Activated B cell treated with CpG ODN at 0.5 μM for 24 hours (primary cell): ENCODE results near the gene IGLON5. TPM values are rescaled to one million over a fixed set of nuclear protein-coding genes. Genes with fewer than 3 reads are reported as not detected.

ENCODE experiments used
- ATAC-seq: fragments of 200-7000 bp; cut with Tn5 transposase; one replicate; pipeline ENCODE4 v1.10.0; 2021; ENCODE audit warnings: low read depth, mild to moderate bottlenecking, moderate library complexity
- CTCF ChIA-PET: fragments of 350-600 bp; sonication (Branson Sonifier 250); formaldehyde crosslinking; loops from one replicate; lab custom pipeline; 2021; ENCODE audit warnings: antibody characterized with exemption; lab: Charles Lee
- POLR2A ChIA-PET: fragments of 350-600 bp; sonication (Branson Sonifier 250); formaldehyde crosslinking; loops from one replicate; lab custom pipeline; 2021; ENCODE audit warnings: antibody characterized with exemption; lab: Charles Lee
- DNase-seq: peaks from one replicate; pipeline ENCODE4 v3.0.0; 2022
- H3K27ac Mint-ChIP-seq: one replicate; pipeline ENCODE4 v1.8.0; 2020; ENCODE audit warnings: mixed read lengths
- H3K27me3 Mint-ChIP-seq: one replicate; pipeline ENCODE4 v1.8.0; 2021; ENCODE audit warnings: mixed read lengths
- H3K36me3 Mint-ChIP-seq: one replicate; pipeline ENCODE4 v1.8.0; 2021; ENCODE audit warnings: low read depth, mixed read lengths
- H3K4me1 Mint-ChIP-seq: one replicate; pipeline ENCODE4 v1.8.0; 2021; ENCODE audit warnings: mixed read lengths
- H3K4me3 Mint-ChIP-seq: one replicate; pipeline ENCODE4 v1.8.0; 2020; ENCODE audit warnings: mild to moderate bottlenecking, mixed read lengths
- H3K9me3 Mint-ChIP-seq: one replicate; pipeline ENCODE4 v1.8.0; 2020; ENCODE audit warnings: mixed read lengths
- intact Hi-C: fragments of 100-400 bp; cut with micrococcal nuclease; formaldehyde crosslinking; loops from one replicate; pipeline ENCODE4 v1.15.1; 2024
- total RNA-seq: library from RNA; stranded (reverse); gene quantifications from 2 replicates; pipeline ENCODE4 v1.2.3, GENCODE V29; 2022
- TF ChIP-seq, protein P1 (sequence below): fragments of 200-600 bp; IDR thresholded peaks from one replicate; pipeline ENCODE4 v1.8.0; 2022; ENCODE audit warnings: antibody characterized with exemption, mild to moderate bottlenecking

The IGLON5 gene
- total RNA-seq, 1 donor from 2014 or later = not detected

DNA sequence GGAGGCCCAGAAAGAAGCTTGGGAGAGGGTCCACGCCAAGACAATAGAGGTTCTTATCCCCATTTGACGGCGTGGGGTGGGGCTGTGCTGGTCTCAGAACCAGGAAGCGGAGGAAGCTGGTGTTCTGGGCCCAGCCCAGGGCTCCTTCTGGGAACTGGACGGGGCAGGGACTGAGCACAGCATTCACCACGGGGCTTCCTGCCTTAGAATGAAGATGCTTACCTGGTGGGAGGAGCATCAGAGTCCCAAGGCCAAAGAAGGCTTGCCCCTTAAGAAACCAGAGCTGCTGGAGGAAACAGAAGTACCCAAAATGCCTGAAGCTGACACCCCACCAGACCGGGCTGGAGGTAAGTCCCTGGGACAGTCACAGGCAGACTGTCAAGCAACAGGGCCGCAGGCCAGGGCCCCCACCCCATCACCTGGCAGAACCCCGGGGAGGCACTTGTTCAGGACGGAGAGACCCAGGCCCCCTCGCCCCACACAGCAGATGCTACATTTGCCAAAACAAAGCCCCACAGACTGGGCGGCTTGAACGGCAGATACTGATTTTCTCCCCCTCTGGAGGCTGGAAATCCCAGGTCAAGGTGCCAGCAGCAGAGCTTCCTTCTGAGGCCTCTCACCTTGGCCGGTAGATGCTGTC is 17.8 kb upstream of the IGLON5 start:
- Mint-ChIP-seq H3K27me3 (peaks cover 17% of the 10 kb centered on the region), H3K27ac (no peak overlapping the region), H3K9me3 (no peaks in the 10 kb centered on the region), H3K4me3 (no peak overlapping the region), H3K36me3 (no peaks in the 10 kb centered on the region), H3K4me1 (no peaks in the 10 kb centered on the region)
- POLR2A ChIA-PET = no interaction called here
- intact Hi-C loops = no loop called here
- TF ChIP-seq, protein P1, sequence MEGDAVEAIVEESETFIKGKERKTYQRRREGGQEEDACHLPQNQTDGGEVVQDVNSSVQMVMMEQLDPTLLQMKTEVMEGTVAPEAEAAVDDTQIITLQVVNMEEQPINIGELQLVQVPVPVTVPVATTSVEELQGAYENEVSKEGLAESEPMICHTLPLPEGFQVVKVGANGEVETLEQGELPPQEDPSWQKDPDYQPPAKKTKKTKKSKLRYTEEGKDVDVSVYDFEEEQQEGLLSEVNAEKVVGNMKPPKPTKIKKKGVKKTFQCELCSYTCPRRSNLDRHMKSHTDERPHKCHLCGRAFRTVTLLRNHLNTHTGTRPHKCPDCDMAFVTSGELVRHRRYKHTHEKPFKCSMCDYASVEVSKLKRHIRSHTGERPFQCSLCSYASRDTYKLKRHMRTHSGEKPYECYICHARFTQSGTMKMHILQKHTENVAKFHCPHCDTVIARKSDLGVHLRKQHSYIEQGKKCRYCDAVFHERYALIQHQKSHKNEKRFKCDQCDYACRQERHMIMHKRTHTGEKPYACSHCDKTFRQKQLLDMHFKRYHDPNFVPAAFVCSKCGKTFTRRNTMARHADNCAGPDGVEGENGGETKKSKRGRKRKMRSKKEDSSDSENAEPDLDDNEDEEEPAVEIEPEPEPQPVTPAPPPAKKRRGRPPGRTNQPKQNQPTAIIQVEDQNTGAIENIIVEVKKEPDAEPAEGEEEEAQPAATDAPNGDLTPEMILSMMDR = no peak
- ATAC-seq = no peak
- CTCF ChIA-PET = no interaction called here
- no peak for DNase-seq

DNA sequence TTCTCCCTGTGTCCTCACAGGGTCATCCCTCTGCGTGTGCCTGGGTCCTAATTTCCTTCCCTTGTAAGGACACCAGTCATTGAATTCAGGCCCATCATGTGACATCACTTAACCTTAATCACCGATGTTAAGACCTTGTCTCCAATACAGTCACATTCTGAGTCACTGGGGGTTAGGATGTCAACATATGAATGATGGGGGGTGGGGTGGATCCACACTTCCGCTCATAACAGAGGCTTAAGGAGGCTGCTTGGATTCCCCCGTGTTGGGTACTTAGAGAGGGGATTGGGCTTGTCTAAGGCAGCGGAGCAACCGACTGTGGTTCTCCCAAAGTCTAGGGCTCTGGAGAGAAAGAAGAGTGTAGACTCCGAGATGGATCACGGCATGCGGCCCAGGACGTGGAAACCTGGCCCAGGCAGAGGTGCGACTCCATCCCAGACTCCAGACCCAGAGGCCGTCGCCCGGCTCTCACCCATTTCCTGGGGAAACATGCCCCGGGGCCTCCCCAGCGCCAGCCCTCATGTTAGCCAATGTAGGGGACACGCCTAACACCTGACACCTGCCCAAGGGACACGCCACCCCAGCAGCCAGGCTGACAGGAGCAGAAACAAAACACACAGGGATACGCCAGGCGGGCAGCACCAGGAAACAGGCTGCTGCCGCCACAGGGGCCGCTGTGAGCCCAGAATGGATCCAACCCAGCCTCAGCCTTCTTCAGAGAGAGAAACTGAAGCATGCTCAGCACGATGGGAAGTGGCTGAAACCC is 17.1 kb upstream of the IGLON5 start:
- H3K27ac Mint-ChIP-seq = no peak overlapping the region
- no peak overlapping the region for H3K4me3 Mint-ChIP-seq
- H3K36me3 Mint-ChIP-seq = no peaks in the 10 kb centered on the region
- intact Hi-C loops = no loop called here
- DNase-seq = no peak
- no peak for ATAC-seq
- H3K4me1 Mint-ChIP-seq = no peaks in the 10 kb centered on the region
- ChIA-PET CTCF (no interaction called here), POLR2A (no interaction called here)
- H3K9me3 Mint-ChIP-seq = no peaks in the 10 kb centered on the region
- H3K27me3 Mint-ChIP-seq = peaks cover 17% of the 10 kb centered on the region
- TF ChIP-seq, protein P1 = no peak

DNA sequence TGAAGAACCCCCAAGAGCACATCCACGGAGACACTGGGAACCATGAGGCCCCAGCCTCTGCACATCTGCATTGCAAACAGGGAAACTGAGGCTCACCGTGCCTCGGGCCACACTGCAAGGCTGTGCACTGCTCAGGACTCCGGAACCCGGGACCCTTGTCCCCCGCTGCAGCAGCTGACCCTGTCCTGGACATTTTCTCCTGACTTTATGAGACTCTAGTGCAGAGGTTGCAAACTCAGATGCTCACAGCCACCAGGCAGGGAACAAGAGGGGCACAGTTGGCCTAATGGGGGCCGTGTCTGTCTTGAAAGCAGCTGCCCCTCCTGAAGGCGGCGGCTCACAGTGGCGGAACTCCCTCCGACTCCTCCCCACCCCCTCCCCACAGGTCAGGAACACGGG is 16.5 kb upstream of the IGLON5 start:
- Mint-ChIP-seq H3K36me3 (no peaks in the 10 kb centered on the region), H3K4me1 (no peaks in the 10 kb centered on the region), H3K9me3 (no peaks in the 10 kb centered on the region), H3K27me3 (peaks cover 17% of the 10 kb centered on the region), H3K27ac (no peak overlapping the region), H3K4me3 (no peak overlapping the region)
- ChIA-PET CTCF (no interaction called here), POLR2A (no interaction called here)
- ATAC-seq (no peak), DNase-seq (no peak)
- TF ChIP-seq, protein P1 = no peak
- intact Hi-C loops = no loop called here

DNA sequence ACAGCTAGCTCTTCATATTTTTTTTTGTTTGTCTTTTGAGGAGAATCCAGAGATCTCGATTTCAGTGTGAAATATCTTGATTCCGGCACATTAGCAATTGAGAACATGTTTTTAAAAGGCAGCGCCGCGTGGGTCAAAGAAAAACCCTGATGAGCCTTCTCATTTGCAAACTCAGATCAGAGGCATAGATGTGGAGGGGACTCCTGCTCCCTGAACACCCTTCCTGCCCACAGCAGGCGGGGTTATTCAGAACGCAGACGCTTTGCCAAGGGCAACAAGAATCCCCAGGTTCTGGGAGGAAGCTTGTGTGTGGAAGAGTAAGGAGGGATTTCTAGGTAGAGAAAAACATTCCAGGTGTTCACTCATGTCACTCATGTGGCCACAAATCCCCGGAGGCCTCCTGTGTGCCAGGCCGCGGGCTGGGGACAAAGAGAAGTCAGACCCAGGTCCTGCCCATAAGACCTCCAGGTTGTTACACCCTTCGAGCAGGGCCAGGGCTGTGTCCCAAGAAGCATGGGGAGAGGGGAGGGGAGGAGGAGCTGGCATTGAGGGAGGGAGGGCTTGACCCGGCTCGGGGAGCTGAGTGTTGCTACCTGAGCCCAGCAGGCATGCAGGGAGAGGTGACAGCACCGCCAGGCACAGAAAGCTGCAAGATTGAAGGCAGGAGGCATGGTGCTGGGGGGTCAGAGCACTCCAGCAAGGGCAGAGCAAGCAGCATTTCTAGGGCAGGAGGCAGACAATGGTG is 15.9 kb upstream of the IGLON5 start:
- ChIA-PET CTCF (no interaction called here), POLR2A (no interaction called here)
- no peaks in the 10 kb centered on the region for H3K4me1 Mint-ChIP-seq
- no peak overlapping the region for H3K4me3 Mint-ChIP-seq
- H3K9me3 Mint-ChIP-seq = no peaks in the 10 kb centered on the region
- TF ChIP-seq, protein P1 = no peak
- H3K36me3 Mint-ChIP-seq = no peaks in the 10 kb centered on the region
- ATAC-seq (no peak), DNase-seq (no peak)
- intact Hi-C loops = no loop called here
- H3K27ac Mint-ChIP-seq = no peak overlapping the region
- peaks cover 17% of the 10 kb centered on the region for H3K27me3 Mint-ChIP-seq
